ENCODE measurements around the gene RGS5.

DNA sequence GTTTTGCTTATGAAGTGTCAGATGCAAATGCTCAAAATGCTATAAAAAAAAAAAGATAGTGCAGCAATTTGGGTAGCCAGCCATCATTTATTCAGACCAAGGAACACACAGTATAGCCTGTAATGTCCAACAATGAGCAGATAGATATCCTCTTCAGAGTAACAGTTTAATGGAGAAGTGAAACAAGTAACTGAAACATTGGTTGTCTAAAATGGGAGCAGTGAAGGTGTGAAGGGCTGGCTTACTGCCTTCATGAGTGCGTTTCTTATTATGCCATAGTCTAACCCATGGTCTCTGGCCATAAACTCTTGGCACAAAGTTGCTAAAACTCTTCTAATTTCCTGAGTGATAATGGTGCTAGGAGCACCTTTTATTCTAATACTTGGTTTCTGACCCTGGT, 11.4 kb downstream of the RGS5 start:
- TF ChIP-seq EGR1 (IDR thresholded peaks at IDR 0.05; ENCODE audit: low read depth in 2 of 2) (no peak), SP1 (IDR thresholded peaks at IDR 0.05) (no peak), HNF4G (IDR thresholded peaks at IDR 0.05) (no peak)
- TF ChIP-seq, protein P1, sequence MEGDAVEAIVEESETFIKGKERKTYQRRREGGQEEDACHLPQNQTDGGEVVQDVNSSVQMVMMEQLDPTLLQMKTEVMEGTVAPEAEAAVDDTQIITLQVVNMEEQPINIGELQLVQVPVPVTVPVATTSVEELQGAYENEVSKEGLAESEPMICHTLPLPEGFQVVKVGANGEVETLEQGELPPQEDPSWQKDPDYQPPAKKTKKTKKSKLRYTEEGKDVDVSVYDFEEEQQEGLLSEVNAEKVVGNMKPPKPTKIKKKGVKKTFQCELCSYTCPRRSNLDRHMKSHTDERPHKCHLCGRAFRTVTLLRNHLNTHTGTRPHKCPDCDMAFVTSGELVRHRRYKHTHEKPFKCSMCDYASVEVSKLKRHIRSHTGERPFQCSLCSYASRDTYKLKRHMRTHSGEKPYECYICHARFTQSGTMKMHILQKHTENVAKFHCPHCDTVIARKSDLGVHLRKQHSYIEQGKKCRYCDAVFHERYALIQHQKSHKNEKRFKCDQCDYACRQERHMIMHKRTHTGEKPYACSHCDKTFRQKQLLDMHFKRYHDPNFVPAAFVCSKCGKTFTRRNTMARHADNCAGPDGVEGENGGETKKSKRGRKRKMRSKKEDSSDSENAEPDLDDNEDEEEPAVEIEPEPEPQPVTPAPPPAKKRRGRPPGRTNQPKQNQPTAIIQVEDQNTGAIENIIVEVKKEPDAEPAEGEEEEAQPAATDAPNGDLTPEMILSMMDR (IDR thresholded peaks at IDR 0.05; ENCODE audit: low read depth, low read length, missing input control) = no peak

All from liver (tissue), 3 donors.